22Rv1 (cell line): ENCODE measurements around the gene MAGEF1.

ENCODE experiments used
- H3K27ac ChIP-seq: fragments of 450-650 bp; 2 replicates; pipeline ENCODE4 v1.5.1; 2017
- CTCF ChIP-seq: fragments of 450-650 bp; IDR thresholded peaks from 2 replicates; pipeline ENCODE4 v1.5.1; 2017; ENCODE audit warnings: mild to moderate bottlenecking
- ZFX ChIP-seq: fragments of 450-650 bp; IDR thresholded peaks from 2 replicates; pipeline ENCODE4 v1.6.1; 2017; ENCODE audit warnings: antibody characterized with exemption, borderline replicate concordance

MAGEF1 gene

GRCh38 chr3:184717399-184717983 is 5.6 kb upstream of the MAGEF1 start:
- TF ChIP-seq CTCF: no peak
- TF ChIP-seq ZFX: no peak
- H3K27ac ChIP-seq: no peak overlapping the region

GRCh38 chr3:184716622-184717398 is 4.9 kb upstream of the MAGEF1 start:
- H3K27ac ChIP-seq: no peak overlapping the region
- TF ChIP-seq ZFX (no peak), CTCF (no peak)

- TF ChIP-seq CTCF (no peak), ZFX (no peak)
- H3K27ac ChIP-seq: no peak overlapping the region
Measured at GRCh38 chr3:184715943-184716621, 4.2 kb upstream of the MAGEF1 start.

GRCh38 chr3:184713521-184713920 is 1.7 kb upstream of the MAGEF1 start:
- TF ChIP-seq ZFX (no peak), CTCF (no peak)
- H3K27ac ChIP-seq: no peak overlapping the region

GRCh38 chr3:184713040-184713355 is 1.1 kb upstream of the MAGEF1 start:
- TF ChIP-seq ZFX: no peak
- TF ChIP-seq CTCF: no peak
- no peak overlapping the region for H3K27ac ChIP-seq

GRCh38 chr3:184712248-184713039 is 580 bp upstream of the MAGEF1 start:
- TF ChIP-seq ZFX (no peak), CTCF (no peak)
- peak overlapping the region; percentile 91 for H3K27ac ChIP-seq
